GM21447 (cell line): ENCODE results near the gene NME7.
"Not testable (repeated sequence)": the region's sequence is repeated elsewhere in the genome, so short reads cannot be mapped to it uniquely, and the experiment has no call there.

Experiments
- ATAC-seq: cut with Tn5 transposase; IDR thresholded peaks from one replicate; pipeline ENCODE4 v1.9.1; 2021; ENCODE audit not compliant: unreplicated experiment

The NME7 gene, protein sequence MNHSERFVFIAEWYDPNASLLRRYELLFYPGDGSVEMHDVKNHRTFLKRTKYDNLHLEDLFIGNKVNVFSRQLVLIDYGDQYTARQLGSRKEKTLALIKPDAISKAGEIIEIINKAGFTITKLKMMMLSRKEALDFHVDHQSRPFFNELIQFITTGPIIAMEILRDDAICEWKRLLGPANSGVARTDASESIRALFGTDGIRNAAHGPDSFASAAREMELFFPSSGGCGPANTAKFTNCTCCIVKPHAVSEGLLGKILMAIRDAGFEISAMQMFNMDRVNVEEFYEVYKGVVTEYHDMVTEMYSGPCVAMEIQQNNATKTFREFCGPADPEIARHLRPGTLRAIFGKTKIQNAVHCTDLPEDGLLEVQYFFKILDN

DNA sequence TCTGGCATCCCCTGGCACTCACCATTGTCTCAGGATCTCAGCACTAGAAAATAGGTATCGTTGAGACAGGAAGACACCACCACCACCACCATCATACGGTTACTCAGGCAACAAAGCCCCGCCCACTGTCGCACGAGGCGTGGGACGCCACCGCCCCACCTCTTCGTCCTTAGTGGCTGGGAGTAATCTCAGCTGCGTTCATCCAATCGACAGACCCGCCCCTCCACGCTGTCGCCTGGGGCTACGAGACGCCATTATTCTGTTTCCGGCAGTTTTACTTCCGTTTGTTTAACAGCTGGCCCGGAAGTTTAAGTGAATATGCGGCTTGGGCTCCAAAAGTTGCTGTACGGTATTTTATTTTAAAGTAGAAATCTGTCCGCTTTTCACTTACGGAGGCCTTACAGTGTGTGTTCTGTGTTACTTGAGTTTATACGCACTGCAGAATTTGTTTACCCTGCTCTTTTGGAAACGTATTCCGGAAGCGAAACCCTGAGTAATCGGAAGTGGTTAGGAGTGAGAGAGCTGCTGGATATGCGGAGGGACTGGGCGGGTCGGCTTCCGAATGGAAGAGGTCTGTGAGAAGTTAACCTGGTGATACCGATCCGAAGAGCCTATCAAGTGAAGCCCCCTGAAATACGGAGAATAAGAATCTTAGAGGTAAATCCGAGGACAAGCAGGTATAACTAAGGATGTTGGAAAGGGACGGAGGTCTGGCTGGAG is at the start of gene NME7, which contains the start of gene BLZF1:
NME7 (minus strand) TSS at position 112 of the 720 bp plus-strand sequence; CDS start at position 25, 87 bp downstream.
BLZF1 (plus strand) TSS at position 510 of the 720 bp plus-strand sequence. CDS start 1,328 bp downstream, outside the sequence.
- peak; percentile 96 for ATAC-seq

DNA sequence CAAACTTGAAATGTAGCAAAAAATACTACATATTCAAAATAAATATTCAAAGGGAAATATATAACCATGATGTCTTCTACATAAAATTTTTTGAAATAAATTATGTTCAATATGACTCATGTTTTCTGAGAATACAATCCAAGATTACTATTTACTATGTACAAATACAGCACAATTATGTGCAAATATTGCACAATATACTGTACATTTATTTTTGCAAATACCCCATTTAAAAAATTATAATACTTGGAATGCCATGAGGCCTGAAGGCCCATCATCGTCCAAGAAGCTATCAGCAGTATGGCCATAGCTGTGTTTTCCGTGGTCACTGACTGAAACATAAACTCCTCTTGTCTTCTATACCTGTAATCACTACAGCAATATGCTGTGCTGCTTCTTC is 47.4 kb upstream of the NME7 start:
- ATAC-seq, result no peak

DNA sequence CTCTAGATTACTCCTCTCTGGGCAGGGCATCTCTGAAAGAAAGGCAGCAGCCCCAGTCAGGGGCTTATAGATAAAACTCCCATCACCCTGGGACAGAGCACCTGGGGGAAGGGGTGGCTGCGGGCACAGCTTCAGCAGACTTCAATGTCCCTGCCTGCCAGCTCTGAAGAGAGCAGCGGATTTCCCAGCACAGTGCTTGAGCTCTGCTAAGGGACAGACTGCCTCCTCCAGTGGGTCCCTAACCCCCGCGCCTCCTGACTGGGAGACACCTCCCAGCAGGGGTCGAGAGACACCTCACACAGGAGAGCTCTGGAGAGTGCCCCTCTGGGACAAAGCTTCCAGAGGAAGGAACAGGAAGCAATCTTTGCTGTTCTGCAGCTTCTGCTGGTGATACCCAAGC is 40.7 kb upstream of the NME7 start:
- ATAC-seq, result not testable (repeated sequence)

DNA sequence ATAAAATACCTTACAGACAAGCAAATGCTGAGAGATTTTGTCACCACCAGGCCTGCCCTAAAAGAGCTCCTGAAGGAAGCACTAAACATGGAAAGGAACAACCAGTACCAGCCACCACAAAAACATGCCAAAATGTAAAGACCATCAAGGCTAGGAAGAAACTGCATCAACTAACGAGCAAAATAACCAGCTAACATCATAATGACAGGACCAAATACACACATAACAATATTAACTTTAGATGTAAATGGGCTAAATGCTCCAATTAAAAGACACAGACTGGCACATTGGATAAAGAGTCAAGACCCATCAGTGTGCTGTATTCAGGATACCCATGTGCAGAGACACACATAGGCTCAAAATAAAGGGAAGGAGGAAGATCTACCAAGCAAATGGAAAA is 35.0 kb upstream of the NME7 start:
- ATAC-seq, result not testable (repeated sequence)

DNA sequence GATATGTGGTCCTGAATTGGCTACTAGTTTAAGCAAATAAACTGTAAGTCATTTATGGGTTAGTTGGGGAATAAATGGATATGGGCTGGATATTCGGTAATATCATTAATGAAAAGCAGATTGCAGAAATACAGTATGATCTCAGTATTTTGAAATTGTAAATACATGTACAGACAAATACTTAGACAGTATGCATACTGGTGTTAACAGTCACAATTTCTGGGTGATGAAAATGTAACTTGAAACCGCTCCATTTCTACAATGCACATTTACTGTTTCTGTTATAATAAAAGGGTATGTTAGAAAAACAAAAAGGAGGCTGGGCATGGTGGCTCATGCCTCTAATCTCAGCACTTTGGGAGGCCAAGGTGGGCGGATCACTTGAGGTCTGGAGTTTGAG is 28.4 kb upstream of the NME7 start:
- no peak for ATAC-seq

DNA sequence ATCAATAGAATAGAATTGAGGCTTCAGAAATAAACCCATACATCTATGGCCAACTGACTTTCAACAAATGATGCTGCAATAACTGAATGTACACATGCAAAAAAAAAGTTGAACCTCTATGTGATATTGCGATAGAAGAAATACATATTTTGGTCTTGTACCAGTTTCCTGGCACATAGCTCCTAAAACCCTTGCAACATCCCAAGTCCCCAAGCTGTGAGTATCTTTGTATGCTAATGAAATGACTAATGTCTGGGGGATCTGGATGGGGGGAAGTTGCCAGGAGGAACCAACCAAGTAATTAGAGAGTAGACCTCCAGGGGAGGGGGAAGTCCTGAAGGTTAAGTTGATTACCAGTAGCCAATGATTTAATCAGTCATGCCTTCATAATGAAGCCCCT is 24.8 kb upstream of the NME7 start:
- ATAC-seq, result no peak

DNA sequence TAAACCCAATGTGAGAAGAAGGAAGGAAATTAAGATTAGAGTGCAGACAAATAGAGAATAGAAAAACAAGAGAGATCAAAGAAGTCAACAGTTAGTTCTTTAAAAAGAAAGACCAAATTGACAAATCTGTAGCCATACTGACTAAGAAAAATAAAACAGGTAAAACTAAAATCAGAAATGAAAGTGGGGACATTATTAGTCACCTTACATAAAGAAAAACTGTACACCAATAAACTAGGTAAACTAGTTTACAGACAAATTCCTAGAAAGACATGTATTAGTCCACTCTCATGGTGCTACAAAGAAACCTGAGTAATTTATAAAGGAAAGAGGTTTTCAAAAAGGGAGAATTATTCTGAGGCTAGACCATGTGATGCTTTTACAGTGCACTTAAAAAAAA is 22.7 kb upstream of the NME7 start:
- peak; percentile 67 for ATAC-seq

DNA sequence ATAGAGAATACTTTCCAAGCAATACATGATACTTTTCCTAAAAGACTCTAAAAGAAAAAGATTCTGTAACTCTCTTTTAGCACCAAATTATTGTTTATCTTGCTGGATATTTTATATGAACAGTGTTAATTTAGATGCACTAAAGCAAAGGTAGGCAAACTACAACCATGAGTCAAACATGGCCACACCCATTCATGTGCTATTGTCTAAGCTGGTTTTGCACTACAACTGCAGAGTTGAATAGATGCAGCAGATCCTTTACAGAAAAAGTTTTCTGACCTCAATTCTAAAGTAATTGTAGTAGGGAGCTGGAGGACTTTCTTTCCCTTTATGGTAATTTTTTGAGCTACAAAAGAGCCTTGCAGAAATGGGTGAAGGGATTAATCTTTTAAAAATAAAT is 19.8 kb upstream of the NME7 start:
- ATAC-seq, result no peak

DNA sequence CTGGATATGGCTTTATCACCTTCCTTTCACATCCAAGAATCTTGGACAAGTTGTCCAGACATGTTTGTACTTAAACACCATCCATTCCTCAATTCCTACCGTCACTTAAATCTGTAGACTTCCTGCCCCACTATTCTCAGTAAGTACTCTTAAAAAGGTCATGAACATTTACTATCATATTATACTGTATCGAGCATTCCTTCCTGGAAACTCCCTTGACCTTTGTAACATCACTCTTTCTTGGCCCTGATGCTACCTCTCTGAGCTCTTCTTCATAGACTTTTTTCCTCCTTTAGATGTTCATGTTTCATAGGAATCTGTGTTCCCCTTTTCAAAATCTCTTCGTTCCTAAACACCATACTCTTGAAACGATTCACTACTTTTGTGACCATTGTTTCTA is 15.9 kb upstream of the NME7 start:
- ATAC-seq, result no peak

DNA sequence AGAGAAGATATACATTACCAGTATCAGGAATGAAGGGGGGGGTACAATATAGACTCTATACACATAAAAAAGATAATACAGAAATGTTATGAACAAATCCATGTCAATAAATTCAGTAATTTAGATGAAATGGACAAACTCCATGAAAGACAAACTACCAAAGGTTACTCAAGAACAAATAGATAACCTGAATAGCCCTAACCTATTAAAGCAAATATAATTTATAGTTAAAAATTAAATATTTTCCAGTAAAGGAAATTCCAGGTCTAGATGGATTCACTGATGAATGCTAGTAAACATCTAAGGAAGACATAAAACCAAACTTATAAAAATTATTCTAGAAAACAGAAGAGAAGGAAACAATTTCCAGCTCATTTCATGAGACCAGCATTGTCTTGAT is 13.6 kb upstream of the NME7 start:
- ATAC-seq, result no peak

DNA sequence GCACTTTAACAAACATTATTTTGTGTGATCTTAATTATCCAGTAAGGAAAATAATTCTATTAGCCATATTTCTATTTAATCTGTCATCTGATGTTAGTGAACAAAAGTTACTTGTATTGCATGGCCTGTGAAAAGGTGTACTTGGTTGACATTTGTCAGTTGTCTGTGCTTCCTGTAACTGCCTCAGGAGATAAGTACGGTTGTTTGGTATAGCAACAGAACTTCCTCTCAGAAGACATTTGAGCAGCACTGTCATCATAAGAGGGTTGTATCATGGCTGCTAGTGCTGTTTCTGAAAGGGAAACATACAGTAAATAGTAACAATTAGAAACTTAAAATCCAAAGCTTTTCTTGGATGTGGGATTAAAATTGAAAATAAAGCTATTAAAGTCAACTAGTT is 3.8 kb upstream of the NME7 start:
- no peak for ATAC-seq

DNA sequence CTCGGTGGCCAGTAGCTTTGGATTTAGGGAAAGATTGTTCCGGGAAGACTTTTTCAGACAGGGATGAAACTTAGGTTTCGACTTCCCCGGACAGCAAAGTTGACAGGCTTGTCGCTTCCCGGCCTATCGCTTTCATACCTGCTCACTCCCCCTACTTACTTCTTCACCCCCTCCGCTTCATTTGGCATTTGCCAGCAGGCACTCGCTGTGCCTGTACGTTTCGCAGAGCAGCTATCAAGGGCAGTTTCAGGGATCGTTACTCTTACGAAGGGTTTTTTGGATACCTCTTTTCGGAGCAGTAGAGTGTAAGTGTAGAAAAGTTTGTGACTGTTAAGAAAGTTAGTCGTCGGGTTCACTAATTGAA is 791 bp upstream of the NME7 start:
- peak; percentile 11 for ATAC-seq

DNA sequence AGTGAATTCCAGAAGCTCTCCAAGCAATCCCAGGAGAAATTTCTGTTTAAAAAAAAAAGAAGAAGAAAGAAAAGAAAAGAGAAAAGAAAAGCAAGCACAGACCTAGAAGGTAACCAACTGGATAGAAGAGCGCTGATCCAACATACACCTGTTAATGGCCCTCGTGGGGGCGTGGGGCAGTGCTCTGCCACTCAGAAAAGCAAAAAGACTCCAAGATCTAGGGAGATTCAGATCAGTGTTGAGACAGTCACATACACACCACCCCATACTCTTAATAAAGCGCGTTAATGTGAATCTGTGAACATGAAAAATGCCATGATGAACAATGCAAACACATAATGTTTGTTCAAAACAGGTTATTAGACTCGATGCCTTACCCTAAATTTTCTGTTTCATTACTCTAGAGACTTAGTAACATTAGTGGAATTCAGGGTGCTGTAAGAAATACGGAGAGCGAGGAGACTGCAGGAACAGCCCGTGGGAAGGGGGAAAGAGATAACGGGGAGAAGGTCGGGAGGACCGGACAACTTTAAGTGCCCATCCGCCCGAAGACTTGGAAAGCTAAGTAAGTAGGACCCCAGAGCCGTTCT is 406 bp downstream of the NME7 start:
- ATAC-seq, result no peak

DNA sequence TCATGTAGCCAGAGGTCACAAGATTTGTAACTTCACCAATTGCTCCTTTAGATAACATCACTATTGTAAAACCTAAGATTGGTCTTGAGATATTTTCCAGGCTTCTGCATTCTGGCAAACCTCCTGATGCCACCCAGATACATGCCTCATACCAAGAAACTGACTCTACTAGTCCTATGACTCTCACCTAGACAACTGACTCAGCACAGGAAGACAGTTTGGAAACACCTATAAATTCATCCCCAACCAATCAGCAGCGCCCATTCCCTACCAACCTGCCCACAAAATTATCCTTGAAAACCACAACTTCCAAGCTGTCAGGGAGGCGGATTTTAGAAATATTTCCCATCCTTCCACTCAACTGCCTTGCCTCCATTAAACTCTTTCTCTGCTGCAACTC is 2.6 kb downstream of the NME7 start:
- ATAC-seq, result no peak

DNA sequence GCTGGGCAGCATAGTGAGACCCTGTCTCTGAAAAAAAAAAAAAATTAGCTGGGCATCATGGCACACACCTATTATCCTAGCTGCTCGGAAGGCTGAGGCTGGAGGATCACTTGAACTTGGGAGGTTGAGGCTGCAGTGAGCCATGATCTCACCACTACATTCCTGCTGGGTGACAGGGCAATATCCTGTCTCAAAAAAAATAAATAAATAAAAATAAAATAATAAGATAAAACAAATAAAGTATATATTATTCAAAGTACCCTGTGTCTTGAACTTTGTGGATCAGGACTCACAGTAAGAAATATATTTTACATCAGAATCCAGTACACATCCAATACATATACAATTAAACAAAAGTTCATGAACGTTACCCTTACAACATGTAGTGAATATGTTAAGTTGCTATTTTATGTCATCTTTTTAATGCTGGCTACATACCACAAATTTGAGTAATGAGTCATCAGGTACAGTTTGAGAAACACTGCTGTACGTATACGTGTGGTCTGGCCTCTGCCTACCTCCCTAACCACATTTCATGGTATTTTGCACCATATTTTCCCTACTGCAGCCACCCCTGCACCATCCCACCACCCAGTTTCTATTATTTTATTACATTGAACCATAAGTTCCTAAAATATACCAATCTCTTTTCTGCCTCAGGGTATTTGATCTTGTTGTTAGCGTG is 4.4 kb downstream of the NME7 start:
- ATAC-seq, result peak; percentile 20

DNA sequence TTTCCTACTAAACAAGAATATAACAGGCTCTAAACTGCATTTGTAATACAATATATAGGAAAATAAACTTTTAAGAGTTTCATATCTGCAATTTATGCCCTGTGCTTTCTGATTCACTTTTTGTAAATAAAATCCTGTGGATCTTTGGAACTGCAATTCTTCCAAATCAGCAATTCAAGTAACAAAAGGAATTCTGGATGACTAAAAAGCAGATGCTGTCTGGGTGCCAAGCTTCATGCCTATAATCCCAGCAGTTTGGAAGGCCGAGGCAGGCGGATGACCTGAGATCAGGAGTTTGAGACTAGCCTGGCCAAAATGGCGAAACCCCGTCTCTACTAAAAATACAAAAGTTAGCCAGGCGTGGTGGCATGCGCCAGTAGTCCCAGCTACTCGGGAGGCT is 6.3 kb downstream of the NME7 start:
- no peak for ATAC-seq

DNA sequence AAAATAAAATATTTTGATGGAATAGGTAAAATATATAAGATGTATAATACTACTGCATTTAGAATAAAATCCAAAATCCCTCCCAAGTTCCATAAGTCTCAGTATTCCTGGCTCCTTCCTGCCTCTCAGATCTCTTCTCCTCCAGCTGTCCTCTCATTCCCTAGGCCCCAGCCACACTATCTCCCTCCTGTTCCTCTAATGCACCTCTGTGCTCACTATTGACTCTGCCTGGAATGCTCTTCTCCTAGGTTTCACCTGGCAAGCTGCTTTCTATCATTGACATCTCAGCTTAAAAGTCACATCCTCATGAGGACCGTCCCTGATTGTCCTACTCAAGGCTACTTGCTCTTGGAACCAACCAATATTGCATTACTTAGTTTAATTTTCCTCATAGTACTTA is 7.2 kb downstream of the NME7 start:
- ATAC-seq, result no peak

DNA sequence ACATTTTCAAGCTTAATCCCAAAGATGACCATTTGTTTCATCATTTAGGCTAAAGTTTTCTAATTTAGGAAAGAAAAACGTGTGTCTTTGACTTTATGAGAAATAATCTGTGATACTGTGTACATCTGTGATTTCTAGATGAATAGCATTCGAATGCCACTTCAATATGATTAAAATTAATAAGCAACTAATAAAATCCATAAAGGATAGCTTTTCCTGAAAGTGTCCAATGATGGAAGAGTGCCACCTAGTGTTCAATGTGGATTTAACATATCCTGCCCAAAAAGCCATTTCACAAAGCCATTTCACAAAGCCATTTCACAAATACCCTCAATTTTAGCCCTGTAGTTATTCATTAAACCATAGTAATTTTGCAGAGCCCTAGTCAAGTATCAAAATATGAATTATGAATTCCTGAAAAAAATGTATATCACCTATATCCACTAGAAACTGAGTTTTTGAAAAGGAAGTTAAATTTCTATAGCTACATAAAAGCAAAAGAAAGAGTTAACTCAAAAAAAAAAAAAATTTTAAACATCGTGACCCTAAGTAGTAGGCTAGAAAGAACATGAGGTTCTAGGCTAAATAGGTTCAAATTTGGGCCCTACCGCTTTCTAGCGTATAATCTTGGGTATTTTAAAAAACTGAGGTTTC is 19.1 kb downstream of the NME7 start:
- ATAC-seq, result no peak

DNA sequence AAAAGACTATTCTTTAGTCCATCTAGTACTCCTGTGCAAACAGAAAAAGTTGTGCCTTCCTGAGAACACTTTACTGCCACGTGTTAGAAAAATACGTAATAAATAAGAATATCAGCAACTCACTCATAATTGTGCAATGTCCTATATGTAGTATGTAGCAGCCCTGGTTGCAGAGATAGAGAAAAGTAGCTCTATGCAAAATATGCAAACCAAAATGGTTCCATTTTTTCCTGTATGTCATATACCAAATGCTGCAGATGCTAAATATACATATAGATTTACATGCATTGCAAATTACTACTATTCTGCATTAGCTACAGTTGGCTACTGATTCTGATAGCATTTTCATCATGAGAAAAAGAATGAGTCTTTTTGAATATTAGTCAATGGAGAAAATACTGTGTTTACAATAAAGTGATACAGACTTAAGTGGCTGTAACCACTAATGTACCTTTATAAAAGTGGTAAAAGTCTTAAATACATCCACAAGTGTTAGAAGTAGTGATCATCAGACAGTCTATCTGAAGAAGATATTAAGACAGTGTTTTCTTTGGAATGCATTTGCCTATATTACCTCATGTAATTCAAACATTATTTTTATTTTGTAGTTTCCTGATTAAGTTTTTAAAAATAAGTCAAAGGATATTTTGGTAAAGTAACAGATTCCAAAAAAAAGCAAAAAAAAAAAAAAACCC is 19.8 kb downstream of the NME7 start:
- no peak for ATAC-seq

DNA sequence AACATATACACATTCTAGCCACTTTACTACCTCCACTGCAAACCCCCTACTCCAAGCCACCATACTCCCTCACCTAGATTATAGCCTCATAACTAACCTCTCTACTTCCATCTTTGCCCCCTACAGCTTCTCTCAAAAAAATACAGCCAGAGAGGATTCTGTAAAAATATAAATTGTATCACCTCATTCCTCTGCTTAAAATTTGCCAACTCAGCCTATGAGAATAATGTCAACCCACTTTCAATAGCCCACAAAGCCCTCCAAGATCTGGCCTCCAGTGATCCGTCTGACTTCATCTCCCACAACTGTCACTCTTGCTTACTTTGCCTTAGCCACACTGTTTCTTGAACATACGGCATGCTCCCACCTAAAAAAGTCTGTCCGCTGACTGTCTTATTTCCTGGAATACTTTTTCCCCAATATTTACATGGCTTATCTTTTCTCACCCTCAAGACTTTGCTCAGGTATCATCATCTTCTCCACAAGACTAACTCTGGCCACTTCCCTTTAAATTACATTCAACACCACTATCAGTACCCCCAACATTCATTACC is 21.5 kb downstream of the NME7 start:
- no peak for ATAC-seq
